ENCODE measurements around the gene PPP2R5C.

DNA sequence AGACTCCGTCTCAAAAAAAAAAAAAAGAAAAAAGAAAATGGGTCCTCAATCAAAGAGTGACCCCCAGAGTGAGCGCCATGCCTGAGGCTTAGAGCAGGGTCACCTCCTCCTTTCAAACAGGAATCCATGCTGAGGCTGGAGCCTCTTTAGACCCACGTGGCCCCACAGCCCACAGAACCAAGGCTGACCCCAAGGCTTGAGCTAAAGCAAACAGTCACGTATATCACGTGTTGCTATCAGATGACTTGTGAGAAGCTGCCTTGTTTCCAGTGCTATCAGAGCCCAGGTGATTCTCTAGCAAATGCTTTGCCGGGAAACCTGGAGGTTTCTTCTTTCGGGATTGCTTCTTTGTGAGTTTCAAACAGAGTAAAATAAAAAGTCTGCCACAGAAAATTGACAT lies 171.2 kb downstream of the PPP2R5C start:
- no peak for TF ChIP-seq POLR2A (IDR thresholded peaks at IDR 0.05; ENCODE audit: low read depth, low read length)
- TF ChIP-seq POLR2AphosphoS5 (IDR thresholded peaks at IDR 0.05; ENCODE audit: low read depth, low read length), result no peak
- TF ChIP-seq TAF1 (IDR thresholded peaks at IDR 0.05; ENCODE audit: low read depth, low read length), result no peak
